GM18517 (cell line): ENCODE data around the gene SARM1.

Experiments
- ATAC-seq: cut with Tn5 transposase; IDR thresholded peaks from one replicate; pipeline ENCODE4 v1.9.1; 2021; ENCODE audit warnings: mild to moderate bottlenecking, moderate library complexity; ENCODE audit not compliant: unreplicated experiment

SARM1 gene

DNA sequence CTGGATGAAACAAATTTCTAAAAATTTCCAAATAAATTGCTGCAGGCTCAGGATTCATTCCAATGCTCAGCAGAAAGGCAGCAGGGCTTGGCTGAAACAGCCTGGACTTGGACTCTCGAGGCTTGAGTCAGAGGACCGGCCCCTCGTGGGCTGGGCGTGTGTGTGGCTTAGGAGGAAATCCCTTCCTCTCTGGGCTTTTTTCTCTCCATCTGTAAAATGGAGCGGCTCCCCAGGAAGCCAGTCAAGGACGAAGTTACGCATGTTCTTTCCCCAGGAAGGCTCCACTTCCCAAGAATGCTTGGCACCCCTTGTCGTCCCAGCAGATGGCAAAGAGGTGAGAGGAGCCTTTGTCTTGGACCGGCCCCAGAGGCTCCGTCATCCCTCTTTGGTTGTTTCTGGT is 21.0 kb downstream of the SARM1 start:
- no peak for ATAC-seq

DNA sequence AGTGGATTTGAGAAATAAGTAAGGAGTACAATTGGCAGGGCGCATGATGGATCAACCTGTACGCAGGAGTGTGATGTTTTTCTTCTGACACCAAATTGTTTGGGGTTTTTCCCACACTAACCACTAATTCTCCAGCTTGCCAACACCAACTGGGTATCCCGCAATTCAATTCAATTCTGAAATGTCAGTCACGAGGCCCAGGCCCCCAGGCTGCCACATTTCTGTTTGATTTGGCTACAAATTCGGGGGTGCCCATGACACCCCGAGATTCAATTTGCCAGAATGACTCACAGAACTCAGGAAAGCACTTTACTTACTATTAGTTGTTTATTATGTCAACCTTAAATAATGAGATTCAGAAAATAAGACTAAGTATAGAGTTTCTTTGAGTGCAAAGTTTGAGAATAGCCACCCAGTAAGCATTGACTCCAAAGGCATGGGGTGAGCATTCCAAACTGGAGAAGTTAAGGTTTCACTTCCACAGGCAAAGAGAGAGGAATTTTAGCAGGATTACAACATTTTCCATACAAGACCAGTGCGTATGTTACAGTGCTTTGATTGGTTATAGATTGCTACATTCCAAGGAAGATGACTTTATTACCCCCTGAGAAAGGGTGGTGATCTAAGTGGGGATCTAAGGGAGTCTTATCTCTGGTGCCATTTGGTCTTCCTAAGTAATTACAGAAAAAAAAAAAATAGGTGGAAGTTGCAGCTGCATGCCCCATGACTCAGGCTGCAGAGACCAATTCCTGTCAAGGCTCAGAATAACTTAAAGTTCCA is 23.0 kb downstream of the SARM1 start:
- ATAC-seq: no peak

DNA sequence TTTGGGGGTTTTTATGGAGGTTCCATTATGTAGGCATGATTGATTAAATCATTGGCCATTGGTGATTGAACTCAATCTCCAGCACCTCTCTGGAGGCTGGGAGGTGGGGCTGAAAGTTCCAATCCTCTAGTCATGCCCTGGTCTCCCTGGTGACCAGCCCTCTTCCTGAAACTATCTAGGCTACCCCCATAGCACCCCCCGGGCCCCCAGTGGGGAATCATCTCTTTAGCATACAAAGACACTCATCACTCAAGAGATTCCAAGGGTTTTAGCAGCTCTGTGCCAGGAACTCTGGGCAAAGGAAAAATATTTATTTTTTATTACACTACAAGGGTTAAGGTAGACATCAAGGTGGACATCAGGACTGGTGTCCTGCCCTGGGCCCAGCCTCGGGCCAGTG is 23.9 kb downstream of the SARM1 start:
- ATAC-seq: no peak

DNA sequence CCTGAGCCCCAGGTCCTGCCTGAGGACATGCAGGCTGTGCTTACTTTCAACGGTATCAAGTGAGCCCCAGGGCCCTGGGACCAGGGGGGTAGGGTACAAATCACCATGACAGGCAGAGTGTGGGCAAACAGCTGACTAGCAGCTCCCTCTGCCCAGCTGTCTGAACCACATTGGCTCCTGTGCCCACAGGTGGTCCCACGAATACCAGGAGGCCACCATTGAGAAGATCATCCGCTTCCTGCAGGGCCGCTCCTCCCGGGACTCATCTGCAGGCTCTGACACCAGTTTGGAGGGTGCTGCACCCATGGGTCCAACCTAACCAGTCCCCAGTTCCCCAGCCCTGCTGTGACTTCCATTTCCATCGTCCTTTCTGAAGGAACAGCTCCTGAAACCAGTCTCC is 24.5 kb downstream of the SARM1 start:
- ATAC-seq: no peak

DNA sequence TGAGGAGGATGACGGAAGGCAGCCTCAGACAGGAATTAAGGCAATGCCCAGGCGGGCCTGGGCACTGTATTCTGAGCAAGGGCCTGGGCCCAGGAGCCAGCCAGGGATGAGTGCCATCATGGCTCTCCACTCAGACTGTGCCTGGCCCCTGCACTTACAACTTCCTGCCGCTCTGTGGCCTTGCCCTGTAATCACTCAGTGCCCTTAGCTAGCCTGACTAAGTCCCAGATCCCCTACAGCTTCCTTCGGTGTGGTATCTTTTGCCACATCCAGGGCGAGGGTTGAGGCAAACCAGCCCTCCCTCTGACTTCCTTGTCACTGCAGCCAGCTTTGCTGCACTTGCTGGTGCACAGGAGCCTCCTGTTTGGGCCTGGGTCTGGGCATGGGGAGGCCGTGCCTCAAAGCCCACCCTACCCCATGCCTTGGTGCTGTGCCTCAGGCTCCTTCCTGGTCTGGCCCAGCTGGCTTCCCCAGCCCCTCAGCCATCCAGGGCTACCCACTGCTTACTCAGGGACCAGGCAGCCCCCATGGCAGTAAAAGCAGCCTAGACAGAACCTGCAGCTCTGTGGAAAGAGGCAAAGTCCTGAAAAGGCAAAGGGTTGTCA is 25.2 kb downstream of the SARM1 start:
- ATAC-seq: no peak

DNA sequence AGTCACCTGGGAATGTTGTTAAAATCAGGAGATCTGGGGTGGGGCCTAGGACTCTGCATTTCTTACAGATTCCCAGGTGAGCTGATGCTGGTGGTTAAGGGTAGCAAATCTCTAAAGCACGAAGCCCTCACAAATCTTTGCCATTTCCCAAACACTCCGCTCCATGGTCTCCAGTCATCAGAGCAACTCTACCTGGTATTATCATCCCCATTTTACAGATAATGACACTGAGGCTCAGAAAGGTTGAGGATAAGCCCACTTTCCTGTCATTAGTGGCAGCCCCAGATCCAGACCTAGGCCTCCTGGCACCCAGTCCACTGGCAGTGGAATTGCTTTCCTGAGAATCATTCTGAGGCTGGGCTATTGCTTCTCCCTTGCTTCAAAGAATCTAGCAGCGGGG is 25.8 kb downstream of the SARM1 start:
- ATAC-seq: no peak

DNA sequence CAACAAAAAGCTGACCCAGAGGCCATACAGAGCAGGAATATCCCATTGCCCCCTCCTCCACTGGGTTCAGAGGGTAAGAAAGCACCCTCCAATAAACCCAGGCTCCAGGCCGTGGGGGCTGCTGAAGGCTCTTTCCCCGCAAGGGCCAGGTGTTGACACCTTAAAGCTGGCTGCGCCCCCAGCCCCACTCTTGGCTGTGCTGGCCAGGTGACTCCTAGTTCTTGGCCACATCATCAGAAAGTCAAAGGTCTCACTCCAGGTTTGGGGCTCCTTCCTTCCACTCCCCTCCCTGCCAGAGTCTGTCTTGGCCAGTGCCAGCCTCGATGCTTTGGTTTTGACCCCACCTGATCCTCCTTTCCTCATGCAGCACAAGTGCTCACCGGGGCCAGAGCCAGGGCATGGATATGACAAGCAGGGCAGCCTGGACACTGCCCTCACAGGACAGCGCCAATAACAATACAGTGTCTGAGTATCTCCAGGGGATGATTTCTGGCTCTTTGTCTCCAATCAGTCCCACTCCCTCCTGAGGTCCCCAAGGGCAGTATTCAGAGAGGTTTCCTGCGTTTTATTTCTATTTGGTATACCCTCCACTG is 26.3 kb downstream of the SARM1 start:
- ATAC-seq: no peak

DNA sequence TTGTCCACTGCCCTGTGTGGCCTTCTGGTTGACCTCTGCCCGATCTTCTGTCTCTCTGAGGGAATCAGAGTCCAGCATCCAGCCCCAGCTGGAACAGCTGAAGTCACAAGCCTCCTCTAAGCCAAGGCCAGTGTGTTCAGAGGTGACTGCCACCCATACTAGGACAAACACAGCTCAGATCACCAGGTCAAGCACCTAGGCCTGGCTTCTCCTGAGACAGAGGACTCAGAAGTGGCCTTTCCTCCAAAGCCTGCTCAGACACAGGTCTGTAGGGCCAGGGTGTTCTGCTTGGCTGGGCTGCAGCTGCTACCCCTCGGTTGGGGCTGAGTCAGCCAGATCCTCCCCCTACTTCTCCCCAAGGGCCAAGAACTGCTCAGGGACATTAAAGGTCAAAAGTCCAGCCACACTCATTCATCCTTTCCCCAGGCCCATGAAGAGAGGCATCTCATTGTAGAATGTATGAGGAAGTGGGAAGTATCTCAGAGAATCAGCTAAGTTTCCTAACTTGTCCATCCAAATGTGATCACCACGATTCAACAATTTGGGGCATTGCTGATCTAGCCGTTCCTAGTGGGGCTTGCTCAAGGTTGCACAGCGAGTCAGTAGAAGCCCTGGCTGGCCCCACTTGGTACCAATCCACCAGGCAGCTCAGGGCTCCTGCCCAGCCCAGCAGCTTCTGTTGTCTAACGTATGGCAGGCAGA is 26.9 kb downstream of the SARM1 start:
- ATAC-seq: no peak

DNA sequence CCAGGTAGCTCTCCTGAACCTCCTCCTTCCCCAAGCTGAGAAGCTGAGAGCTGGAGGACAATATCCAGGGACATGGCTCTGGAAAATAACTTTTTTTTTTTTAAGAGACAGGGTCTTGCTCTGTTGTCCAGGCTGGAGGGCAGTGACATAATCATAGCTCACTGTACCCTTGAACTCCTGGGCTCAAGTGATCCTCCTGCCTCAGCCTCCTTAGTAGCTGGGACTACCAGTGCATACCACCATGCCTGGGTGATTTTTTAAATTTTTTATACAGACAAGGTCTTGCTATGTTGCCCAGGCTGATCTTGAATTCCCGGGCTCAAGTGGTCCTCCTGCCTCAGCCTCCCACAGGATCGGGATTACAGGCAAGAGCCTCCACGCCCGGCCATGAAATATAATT is 28.3 kb downstream of the SARM1 start:
- ATAC-seq: no peak

DNA sequence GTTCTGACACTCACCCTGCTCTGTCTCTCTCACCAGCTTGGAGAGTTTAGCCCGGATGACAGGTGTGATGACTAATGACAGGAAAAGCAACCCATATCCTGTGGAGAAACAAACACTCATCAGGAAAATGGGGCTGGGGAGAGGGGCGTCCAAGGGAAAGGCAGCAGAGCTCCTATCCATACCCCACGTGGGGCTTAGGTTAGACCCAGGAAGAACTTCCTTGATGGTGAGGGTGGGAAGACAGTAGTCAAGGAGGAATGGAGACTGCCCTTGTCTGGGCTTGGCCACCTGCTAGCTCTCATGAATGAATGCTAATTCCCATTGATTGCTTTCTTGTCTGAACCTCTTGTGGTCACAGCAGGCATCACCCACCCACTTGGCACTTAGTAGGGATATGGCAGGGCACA is 30.7 kb downstream of the SARM1 start:
- no peak for ATAC-seq

DNA sequence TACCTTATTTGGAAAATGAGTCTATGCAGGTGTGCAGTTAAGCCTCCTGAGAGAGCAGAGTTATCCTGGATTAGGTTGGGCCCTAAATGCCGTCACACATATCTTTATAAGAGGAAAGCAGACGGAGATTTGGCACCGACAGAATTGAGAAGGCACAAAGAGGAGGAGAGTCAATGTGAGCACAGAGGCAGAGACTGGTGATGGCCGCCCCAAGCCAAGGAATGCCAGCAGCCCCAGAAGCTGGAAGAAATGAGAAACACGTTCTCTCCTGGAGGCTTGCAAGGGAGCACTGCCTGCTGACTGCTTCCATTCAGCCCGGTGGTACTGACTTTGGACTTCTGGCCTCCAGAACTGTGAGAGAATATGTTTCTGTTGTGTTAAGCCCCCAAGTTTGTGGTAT is 31.4 kb downstream of the SARM1 start:
- no peak for ATAC-seq

DNA sequence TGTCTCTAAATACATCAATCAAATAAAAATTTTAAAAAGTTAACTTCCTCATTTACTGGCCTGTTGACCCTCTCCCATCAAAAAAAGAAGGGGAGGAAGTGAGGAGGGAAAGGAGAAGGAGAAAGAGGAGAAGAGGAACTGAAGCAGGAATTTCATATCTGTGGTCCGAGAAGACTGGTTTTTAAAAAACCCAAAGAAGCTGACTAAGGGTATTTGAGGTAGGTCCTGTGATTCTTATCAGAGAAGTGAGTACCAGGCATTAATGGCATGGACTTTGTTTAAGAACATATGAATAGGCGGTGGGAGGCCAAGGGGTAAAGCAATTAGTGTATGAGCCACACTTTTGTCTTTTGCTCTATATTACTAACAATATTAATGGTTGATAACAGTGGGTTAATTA is 32.5 kb downstream of the SARM1 start:
- ATAC-seq: no peak

DNA sequence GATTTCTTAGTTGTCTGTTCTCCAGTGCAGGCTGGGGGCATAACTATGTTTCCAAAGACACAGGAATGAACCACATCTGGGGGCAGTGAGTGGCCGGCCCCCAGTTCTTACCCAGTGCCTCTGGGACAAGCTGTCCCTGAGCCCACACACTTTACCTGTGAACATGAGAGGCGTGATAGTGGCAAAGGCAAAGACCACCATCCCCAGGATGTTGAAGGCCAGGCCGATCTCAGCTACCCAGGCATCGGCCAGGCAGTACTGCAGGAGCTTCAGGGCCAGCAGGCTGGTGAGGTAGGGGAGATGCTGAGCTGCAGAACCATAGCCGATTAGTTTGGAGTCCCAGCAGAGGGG is 32.9 kb downstream of the SARM1 start:
- no peak for ATAC-seq

DNA sequence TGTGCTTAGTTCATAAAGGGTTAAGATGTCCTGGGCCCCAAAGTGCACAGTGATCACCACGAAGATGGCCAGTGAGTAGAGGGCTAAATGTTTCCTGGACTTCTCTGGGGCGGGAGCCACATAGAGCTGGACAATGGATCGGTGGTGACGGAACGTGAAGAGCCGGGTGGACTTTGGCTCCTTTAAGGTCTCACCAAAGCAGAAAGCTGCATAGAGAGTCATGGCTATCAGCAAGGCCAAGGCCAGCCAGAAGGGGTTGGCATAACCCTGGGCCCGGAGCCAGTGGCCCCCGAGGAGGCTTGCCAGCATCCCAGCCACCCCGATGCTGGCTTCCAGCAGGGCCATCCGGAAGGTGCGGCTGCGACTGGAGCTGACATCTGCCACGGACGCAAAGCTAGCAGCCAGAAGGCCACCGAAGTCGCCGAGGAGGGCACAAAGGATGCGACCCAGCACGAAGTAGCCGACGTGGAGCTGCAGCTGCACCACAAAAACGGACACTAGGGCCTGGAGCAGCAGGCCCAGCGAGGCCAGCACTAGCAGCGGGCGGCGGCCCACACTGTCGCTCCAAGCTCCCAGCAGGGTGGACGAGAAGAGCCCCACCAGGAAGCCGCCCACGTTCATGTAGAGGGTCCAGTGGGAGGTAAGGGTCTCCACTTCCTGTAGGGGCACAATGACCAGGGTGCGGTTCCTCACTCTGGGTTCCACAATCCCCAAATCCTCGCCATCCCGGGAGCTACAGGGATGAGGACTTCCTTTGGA is 33.5 kb downstream of the SARM1 start:
- ATAC-seq: no peak

DNA sequence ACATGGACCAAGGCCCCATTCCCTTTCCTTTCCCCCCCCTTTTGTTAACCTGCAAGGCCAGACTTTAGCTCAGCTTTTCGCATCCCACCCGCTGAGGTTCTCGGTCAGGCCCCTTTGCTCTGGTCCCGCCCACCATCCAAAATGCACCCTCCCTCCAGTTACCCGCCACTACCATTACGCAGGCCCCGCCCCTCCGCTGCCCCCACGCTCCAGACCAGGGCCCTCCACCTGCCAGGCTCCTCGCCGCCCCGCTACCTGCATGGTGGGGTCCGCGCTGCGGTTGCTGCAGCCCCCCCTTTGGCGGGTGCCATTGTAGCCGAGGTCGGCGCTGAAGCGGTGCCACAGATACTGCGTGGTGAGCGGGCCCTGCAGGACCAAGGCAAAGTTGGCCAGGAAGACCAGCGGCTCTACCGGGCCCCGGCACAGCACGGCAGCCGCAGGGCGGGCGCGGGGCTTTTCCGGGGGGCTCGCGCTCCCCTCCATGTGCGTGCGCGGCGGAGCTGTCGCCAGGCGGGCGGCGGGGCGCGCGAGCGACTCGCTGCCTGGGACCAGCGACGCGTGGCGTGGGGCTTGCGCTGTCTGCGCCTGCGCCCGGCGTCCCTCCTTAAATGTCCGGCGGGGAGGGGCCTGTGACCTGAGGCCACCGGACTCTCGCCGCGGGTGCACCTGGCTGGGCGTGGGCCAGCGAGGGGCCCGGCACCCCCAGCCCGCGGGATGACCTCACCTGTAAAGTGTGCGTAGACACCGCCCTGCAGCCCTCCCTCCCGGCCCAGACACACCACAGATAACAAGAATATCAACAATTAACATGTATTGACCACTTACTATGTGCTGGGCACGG is 34.4 kb downstream of the SARM1 start, which contains the start of gene SLC46A1:
TSS of gene SLC46A1 (minus strand) at position 581 of the 841 bp plus-strand sequence. CDS start at position 483, 98 bp downstream.
- no peak for ATAC-seq

DNA sequence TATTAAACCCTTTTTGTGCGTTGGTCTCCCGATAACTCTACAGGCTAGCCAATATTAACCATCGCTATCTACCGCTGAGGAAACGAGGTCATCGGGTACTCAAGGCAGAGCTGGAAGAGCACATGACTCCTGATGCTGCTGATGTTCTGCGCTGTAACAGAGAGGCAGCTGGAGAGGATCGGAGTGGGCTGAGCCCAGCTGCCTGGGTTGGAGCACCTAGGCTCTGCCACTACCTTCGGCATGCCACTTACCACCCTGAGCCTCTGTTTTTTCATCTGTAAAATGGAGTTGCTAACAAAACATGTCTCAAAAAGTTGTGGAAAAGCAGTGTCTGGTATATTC is 35.0 kb downstream of the SARM1 start:
- ATAC-seq: no peak

DNA sequence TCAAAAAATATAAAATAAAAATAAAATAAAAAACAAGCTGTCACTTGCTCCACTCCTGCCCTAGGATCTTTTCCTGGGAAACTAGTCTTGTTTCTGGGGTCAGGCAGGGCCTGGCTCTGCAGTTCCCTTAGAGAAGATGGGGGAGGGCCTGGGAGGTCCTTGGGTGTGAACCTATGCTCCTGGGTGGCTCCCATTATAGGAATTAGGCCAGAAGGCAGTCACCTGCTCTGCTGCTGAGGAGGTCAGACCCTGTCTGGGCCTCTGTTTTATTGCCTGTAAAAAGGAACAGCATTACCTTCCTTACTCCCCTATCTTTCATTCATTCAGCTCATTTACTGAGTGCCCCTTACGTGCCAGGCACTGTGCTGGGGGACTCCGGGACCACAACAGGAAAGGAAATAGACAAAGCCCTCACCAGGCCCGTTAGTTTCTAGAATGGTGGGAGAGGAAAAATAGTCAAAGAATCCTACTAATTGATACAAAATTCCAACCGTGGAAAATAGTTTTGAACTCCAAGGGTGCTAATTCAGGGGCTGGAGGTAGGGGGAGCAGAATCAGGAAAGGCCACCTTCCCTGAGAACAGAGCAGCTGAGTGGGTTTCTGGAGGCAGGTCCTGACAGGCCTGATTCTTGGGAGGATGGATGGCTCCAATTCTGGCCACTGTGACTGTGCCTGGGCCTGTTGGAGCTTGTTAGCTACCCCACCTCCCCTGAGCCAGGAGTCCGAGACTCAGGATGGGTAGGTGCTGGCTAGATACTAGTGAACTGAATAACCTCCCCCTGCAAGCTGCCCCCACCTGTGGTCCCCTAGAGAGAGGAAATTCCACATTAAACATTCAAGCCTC is 35.9 kb downstream of the SARM1 start:
- no peak for ATAC-seq

DNA sequence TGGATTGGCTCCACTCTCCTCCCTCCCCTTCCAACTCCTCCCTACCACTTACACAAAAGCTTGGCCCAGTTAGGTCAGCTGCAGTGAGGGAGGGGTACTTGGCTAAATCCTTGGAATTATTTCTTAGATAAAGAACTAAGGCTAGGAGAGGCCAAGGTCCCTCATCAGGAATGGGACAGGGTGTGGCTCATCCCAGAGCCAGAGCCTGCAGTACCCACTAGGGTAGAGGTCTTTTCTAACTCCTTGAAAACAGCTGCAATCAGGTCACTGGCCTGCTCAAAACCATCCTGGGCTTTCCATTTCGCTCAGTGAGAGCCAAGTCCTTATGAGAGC is 36.4 kb downstream of the SARM1 start:
- no peak for ATAC-seq

DNA sequence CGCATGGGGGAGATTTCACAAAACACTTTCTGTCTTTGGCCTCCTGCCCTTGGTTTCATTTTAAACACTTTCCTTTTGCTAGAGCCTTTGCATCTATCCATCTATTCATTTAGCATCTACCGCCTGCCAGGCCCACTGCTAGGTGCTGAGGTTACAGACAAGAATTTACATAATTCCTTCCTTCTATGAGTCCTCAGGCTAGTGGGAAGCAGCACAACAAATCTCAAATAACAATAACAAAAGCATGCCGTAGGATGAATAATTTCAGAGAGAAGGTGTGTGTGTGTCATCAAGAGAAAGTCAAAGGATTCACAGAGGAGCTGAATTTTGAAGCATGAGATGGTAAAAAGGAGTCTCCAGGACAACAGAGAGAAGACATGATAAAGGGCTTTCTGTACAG is 40.6 kb downstream of the SARM1 start:
- ATAC-seq: no peak

DNA sequence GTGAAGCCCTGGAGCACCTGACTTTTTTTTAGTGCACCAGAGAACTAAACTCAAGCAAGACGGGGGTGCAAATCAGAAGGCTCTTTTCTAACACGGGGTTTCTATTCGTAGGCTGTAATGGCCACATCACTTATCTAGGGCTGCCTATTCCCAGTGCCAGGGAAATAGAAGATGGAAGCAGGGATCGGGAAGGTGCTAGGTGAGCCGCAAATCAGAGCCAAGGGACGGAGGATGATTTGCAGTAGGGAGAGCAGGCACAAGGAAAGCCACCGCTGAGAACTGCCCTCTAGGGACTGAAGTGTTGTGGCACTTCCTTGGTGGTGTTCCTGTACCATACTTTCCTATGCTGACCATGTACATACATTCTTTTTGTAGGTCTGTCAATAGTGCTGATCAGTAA is 42.3 kb downstream of the SARM1 start:
- no peak for ATAC-seq
